Activated CD4-positive, alpha-beta T cell treated with anti-CD3 and anti-CD28 coated beads for 48 hours (primary cell): ENCODE data around the gene GAL3ST3.
"Not testable (repeated sequence)": the region's sequence is repeated elsewhere in the genome, so short reads cannot be mapped to it uniquely, and the experiment has no call there.

Experiments used
- DNase-seq: peaks from one replicate; pipeline ENCODE4 v3.0.0-alpha.2; 2020

Gene GAL3ST3

GRCh38 chr11:66042996-66043906, 5.7 kb downstream of the GAL3ST3 start:
- no peak for DNase-seq

GRCh38 chr11:66042227-66042995, 6.5 kb downstream of the GAL3ST3 start:
- no peak for DNase-seq

GRCh38 chr11:66039765-66040164, 9.2 kb downstream of the GAL3ST3 start:
- DNase-seq: no peak

DNA sequence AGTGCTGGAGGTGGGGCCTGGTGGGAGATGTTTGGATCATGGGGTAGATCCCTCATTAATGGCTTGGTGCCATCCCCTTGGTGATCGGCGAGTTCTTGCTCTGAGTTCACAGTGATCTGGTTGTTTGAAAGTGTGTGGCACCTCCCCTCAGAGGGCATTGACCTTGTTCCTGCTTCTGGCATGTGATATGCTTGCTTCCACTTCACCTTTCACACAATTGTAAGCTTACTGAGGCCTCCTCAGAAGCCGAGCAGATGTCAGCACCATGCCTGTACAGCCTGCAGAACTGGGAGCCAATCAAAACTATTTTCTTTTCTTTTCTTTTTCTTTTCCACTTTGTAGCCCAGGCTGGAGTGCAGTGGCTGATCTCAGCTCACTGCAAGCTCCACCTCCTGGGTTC, 11.6 kb downstream of the GAL3ST3 start:
- DNase-seq: no peak

GRCh38 chr11:66036334-66036710, 12.6 kb downstream of the GAL3ST3 start:
- DNase-seq: no peak

DNA sequence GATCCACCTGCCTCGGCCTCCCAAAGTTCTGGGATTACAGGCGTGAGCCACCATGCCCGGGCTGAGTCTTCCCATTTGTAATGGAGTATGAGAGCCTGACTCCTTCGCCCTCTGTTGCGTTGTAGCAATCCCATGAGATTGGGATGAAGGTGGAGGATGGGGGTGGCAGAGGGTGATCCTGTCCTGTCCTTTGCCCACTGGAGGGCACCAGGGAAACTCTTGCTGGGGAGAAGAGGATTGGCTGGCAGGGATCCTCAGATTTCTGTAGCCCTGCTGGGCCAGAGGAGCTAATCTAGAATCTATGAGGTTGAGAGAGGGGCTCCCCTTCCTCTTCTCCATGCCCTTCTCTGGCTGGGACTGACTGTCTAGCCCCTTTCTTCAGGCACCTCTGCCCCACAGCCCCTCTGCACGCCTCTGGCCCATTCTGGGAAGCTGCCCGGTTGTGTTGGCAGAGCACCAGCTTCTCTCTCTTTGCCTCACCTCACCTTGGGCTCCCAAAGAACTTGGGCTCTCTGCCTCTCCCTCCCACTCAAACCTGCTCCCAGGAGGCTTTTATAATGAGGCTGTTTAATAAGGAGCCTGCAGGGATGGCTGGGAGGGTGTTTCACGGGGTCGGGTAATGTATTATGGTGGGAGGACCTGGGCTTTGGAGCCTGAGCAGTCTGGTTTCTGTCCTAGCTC, 13.2 kb downstream of the GAL3ST3 start:
- DNase-seq: no peak

DNA sequence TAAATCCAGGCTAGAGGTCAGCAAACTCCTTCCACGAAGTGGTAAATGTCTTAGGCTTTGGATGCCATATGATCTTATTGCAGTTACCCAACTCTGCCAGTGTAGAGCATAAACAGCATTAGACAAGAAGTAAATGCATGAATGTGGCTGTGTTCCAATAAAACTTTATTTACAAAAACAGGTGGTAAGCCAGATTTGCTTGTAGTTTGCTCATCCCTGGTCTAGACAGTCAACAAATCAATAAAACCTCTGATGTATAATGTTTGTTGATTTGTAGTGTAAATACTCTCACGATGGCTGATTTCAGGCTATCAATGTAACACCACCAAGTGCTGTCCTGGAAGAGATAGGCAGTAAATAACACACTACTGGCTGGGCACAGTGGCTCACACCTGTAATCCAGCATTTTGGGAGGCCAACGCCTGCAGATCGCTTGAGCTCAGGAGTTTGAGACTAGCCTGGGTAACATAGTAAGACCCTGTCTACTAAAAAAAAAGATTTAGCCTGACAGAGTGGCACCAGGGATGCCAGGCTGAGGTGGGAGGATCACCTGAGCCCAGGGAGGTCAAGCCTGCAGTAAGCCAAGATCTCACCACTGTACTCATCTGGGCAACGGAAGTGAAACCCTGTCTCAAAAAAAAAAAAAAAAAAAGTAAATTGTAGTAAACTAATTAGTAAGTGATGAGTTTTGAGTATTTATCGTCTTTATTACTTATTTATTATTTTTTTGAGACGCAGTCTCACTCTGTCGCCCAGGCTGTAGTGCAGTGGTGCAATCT, 15.8 kb downstream of the GAL3ST3 start:
- DNase-seq: no peak

DNA sequence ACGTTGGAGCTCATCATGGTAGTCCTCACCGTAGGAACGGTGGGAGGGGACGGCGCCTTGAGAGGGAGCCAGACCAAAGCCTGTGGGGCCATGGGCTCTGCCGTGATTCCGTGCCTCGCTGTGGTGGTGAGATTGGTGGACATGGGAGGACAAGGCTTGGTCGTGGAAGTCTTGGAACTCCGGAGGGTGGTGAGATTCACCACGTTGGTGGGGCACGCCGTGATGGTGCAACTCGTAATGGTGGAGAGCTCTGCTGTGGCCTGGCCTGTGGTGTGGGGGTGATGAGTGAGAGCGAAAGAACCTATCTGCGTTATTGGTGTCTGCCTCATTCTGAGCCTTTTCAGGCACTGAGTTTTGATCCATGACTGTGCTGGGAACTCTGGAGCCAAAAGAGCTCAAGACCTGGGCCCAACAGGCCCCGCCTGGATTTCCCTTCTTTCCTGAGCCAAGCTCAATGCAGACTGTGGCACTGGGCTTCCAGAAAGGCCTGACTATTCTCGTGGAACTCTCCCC, 22.9 kb downstream of the GAL3ST3 start, which contains the start of gene CATSPER1:
Gene CATSPER1, minus strand, starts transcription at position 463 of the 513 bp plus-strand sequence. Its CDS starts 100 bp downstream, at position 363.
- DNase-seq: no peak

- not testable (repeated sequence) for DNase-seq
These were observed 25.8 kb downstream of the GAL3ST3 start for GRCh38 chr11:66023186-66023440.

- peak; percentile 88 for DNase-seq
These were observed 26.4 kb downstream of the GAL3ST3 start for GRCh38 chr11:66022401-66023185.

DNA sequence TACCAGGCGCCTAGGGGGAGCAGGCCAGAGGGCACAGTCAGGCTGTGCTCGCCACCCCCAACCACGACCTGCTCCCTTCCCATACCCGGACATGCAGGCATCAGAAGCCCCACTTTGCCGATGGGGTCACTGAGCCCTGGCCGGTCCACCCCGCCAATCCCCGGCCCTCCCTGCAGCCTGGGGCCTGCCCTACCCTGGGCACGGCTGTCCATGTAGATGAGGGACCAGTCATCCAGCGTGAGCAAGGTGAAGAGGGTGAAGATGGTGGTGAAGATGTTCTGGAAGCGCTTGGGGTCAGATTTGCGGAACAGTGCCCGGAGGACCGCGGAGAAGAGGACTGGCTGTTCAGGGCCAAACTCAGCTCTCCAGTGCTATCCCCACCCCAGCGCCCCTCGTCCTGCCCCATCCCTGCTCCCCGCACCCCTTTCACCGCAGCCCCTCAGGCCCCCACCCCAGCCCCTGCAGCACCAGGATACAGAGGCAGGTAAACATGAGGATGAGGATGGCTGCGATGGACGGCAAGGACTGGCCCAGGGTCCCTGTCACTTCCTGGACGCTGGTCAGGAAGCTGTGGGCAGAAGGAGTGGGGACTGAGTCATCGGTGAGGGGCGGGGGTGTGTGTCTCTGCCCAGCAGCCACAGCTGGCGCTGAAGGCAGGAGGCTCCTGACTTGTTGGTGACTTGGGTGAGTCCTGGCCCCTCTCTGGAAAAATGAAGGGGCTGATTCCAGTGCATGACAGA, 28.2 kb downstream of the GAL3ST3 start:
- no peak for DNase-seq

- no peak for DNase-seq
These were observed 28.7 kb downstream of the GAL3ST3 start for GRCh38 chr11:66020212-66020611.

DNA sequence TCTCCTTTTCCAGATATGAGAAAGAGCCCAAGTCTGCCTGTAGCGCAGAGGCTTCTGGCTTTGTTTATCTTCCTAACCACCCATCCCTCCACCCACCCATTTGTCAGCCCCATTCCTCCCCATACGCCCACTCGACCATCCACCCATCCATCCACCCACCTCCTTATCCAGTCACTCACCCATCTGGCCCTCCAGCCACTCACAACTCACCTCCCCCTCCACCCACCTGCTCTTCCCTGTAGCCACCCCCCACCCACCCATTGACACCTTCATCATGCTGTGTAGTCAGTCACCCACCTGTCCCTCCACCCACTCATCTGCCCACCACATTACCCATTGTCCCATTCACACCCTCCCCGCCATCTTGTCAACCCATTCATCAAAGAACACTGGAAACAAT, 31.6 kb downstream of the GAL3ST3 start:
- DNase-seq: no peak

DNA sequence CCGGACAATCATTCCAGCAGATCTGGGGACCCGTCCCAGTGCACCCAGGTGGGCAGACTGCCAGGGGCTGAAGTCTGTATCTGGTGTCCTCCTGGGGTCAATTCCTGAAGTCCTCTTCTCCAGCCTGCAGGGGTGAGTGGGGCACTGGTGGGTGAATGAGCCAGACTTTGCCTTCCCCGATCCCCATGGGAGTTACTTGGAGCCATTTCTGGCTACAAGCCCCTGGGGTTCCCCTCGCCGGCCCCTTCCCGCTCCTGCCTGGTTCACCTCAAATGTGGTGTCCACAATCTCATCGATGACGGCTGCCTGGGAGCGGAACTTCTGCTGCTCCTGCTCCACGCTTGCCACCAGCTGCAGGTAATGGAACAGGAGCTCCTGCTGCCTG, 32.2 kb downstream of the GAL3ST3 start:
- no peak for DNase-seq

- no peak for DNase-seq
These were observed 32.8 kb downstream of the GAL3ST3 start for GRCh38 chr11:66015936-66016792.

DNA sequence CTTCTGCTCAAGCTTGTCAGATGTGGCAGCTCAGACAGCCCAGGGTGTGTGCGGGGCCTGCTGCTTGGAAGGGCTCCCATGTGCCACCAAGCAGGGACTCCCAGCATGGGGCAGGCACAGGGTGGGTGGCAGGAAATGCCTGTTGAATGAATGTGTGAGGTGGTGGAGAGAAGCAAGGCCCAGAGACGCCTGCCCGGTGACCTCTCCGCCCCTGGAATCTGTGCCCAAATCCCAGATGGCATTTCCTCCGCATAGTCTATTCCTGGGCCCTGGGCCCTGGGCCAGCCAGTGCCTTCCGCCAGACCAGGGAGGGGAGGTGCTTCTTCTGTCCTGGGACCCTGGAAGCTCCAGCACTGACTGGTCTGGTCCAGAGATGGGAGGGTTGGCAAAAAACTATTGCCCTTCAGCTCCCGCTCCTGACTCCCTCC, 33.5 kb downstream of the GAL3ST3 start:
- no peak for DNase-seq

DNA sequence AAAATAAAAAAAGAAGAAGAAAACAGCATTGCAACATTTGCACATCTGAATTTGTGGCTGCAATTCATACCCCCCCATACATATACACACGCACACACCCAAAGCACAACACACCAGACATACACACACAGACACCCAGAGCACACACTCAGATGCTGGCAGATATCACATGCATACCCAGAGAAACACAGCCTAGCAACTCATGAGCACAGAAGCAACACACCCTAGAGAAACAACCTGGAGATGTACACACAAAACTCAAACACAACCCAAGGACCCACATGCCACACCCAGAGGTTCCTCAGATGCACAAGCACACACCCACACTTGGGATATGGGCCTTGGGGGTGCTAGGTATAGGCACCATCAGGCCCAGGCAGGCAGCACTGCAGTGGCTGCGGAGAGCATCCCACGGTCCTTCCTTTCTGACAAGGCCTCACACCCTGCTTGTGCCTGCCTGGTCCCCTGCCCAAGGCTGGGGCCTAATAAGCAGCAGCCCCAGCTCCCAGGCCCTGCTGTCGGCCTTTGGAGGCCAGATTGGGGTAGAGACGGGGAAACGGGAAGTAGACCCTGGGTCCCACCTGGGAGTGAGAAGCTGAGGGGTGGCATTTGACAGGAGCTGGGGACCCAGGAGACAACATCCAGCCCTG, 34.0 kb downstream of the GAL3ST3 start:
- DNase-seq: no peak

DNA sequence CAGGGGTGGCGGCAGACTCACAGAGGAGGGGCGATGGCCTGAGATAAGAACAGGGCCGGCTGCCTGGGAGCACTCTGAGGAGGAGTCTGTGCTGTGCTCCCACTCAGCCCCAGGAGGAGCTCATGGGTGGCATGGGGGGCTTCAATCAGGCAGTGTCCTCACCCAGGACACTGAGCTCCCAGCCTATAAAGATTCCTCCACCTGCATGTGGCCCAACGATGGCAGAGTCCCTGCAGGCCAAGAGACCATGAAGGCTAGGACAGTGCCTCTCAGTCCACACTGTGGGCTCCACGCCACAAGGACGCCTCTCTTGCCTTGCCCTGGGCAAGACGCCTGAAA, 35.2 kb downstream of the GAL3ST3 start:
- DNase-seq: no peak

- DNase-seq: no peak
These were observed 35.8 kb downstream of the GAL3ST3 start for GRCh38 chr11:66012946-66013761.
